ENCODE data around the gene TMEM9. TPM values are rescaled to one million over a fixed set of nuclear protein-coding genes. Genes with fewer than 3 reads are reported as not detected.

TMEM9 gene
- total RNA-seq, 1 donor from 2014 or later = 13.2 TPM

DNA sequence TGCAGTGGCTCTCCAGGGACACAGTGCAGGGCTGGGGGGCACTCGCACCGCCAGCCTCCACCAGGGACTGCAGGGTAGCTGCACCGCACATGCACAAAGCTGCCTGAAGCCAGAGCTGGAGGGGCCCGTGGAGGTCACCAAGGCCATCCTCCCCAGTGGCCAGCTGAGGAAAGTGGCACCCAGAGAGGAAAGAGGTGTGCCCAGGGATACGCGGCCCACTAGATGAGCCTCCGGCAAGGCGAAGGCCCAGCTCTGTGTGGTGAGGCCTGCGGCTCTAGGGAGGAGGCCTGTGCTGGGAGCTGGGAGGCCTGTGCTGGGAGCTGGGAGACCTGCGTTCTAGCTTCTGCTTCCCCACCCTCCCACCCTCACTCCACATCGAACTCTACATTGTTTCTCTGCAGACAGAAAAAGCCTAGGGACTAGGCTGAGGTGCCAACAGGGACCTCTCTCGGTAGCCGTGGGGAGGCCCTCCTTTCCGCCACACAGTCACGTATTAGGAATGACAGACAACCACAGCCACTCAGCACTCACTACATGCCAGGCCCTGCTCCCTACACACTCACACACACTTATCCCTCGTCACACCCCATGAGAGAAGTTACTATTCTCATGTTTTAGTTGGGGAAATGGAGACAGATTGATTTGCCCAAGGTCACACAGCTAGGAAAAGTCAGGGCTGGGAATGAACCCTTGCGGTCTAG, 26.4 kb downstream of the TMEM9 start:
- H3K9me3 Mint-ChIP-seq = no peaks in the 10 kb centered on the region
- no peak for DNase-seq (ENCODE audit: low spot score)
- no peaks in the 10 kb centered on the region for H3K36me3 Mint-ChIP-seq (ENCODE audit: low read depth)
- H3K27me3 Mint-ChIP-seq (ENCODE audit: insufficient read depth) = peaks cover 11% of the 10 kb centered on the region
- intact Hi-C loops (cut with micrococcal nuclease) = no loop called here
- H3K27ac Mint-ChIP-seq = no peak overlapping the region
- no peaks in the 10 kb centered on the region for H3K4me1 Mint-ChIP-seq (ENCODE audit: low read depth)
- no peak overlapping the region for H3K4me3 Mint-ChIP-seq

DNA sequence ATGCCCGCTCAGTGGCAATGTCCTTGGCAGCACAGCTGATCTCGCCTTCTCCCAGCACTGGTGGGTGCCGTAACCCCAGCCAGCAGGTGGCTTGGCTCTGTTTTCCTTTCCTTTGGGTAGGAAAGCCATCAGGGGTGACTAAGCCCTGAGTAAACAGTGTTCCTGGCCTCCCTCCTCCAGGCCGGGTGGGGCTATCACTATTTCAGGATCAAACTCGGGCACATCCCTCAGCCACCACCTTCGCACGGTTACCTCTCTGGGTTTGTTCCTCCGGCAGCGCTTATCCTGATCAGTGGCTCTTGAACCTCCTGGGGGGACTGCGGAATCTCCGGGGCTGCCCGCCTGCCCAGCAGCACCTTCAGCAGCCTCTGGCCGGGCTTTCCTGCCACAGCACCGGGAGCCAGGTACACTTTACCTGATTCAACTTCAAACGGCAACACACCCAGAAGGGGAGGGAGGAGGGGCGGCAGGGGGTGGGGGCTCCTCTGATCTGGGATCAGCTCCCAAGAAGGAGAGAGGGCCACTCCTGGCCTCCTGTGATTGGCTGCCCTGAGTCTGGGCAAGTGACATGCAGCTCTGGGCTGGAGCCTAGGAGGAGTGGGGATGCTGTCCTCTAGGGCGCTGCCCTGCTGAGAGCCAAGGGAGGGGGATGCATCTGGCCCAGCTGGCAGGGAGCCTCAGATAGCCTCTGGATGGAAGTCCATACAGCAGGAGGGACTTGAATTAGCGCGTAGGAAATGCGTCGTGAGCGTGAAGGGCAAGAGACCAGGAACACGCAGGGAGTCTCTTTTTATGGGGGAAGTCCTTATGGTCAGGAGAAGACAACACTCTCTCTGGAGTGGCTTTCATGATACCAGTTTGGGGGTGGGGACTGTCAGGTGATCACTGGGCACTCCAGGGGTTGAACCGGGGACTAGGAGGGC, 27.2 kb downstream of the TMEM9 start, which contains the start of gene ASCL5:
TSS of gene ASCL5 (minus strand) at position 353 of the 923 bp plus-strand sequence. CDS start 11,812 bp downstream, outside the sequence.
- intact Hi-C loops (cut with micrococcal nuclease) = no loop called here
- no peaks in the 10 kb centered on the region for H3K9me3 Mint-ChIP-seq
- H3K27ac Mint-ChIP-seq = no peak within 1 kb of the TSS
- no peaks in the 10 kb centered on the region for H3K36me3 Mint-ChIP-seq (ENCODE audit: low read depth)
- H3K4me1 Mint-ChIP-seq (ENCODE audit: low read depth) = no peaks in the 10 kb centered on the region
- H3K27me3 Mint-ChIP-seq (ENCODE audit: insufficient read depth) = peaks cover 15% of the 10 kb centered on the region
- H3K4me3 Mint-ChIP-seq = no peak within 1 kb of the TSS
- DNase-seq (ENCODE audit: low spot score) = no peak

DNA sequence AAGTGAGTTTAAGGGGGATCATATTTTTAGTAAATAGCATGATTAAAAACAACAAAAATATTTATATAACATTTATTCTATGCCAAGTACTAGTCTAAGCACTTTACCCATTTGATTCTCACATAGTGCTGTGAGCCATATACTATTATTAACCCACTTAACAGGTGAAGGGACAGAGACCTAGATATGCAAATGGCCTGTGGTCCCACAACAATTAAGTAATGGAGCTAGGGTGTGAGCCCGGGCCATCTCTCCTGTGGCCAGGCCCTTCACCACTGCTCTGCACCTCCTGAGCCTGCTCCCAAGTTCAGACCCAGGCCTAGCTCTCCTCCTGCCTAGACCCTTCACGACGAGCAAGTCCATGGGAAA, 27.8 kb downstream of the TMEM9 start:
- intact Hi-C loops (cut with micrococcal nuclease) = no loop called here

DNA sequence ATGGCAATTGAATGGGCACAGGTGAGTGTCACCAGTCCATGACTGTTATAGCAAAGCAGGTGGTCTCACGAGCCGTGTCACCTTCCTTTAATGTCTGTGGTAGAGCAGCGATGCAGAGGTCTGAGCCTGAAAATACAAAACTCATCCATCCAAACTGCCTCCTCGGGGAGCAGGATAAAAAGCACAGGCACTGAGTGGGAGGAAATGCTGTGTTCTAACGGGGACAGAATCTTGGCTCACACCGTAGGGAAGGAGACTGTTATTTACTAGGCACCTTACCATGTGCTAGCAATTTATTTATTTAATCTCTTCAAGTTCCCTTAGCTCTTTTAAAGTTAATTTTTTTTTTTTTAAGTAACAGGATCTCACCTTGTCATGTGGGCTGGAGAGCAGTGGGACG, 28.5 kb downstream of the TMEM9 start:
- H3K27ac Mint-ChIP-seq = no peak overlapping the region
- no peaks in the 10 kb centered on the region for H3K4me1 Mint-ChIP-seq (ENCODE audit: low read depth)

More for the DNA sequence above, 27.8 kb downstream of the TMEM9 start:
- no peaks in the 10 kb centered on the region for H3K4me1 Mint-ChIP-seq (ENCODE audit: low read depth)
- H3K4me3 Mint-ChIP-seq = no peak overlapping the region
- no peaks in the 10 kb centered on the region for H3K9me3 Mint-ChIP-seq
- H3K27me3 Mint-ChIP-seq (ENCODE audit: insufficient read depth) = peaks cover 21% of the 10 kb centered on the region
- no peak overlapping the region for H3K27ac Mint-ChIP-seq
- no peaks in the 10 kb centered on the region for H3K36me3 Mint-ChIP-seq (ENCODE audit: low read depth)
- no peak for DNase-seq (ENCODE audit: low spot score)

DNA sequence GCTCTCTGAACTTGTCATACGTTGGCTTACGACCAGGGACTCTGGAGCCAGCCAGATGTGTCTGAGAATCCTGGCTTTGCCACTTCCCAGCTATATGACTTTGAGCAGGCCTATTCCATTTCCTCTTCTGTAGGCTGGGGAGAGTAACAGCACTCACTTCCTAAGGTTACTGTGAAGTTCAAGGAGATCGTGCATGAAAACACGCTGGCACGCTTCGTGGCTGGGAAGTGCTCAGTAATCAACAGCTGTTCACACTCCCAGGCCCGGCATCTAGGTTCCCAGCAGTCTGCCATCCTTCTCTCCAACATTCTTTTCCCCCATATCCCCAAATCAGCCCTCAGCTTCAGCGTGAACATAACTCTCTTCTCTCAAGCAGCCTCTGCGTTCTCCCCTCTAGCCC, 29.3 kb downstream of the TMEM9 start:
- intact Hi-C loops (cut with micrococcal nuclease) = no loop called here
- no peaks in the 10 kb centered on the region for H3K4me1 Mint-ChIP-seq (ENCODE audit: low read depth)
- H3K27me3 Mint-ChIP-seq (ENCODE audit: insufficient read depth) = peaks cover 25% of the 10 kb centered on the region

More for the DNA sequence above, 28.5 kb downstream of the TMEM9 start:
- Mint-ChIP-seq H3K4me3 (no peak overlapping the region), H3K27me3 (ENCODE audit: insufficient read depth) (peaks cover 24% of the 10 kb centered on the region), H3K9me3 (no peaks in the 10 kb centered on the region), H3K36me3 (ENCODE audit: low read depth) (no peaks in the 10 kb centered on the region)
- intact Hi-C loops (cut with micrococcal nuclease) = no loop called here
- no peak for DNase-seq (ENCODE audit: low spot score)

DNA sequence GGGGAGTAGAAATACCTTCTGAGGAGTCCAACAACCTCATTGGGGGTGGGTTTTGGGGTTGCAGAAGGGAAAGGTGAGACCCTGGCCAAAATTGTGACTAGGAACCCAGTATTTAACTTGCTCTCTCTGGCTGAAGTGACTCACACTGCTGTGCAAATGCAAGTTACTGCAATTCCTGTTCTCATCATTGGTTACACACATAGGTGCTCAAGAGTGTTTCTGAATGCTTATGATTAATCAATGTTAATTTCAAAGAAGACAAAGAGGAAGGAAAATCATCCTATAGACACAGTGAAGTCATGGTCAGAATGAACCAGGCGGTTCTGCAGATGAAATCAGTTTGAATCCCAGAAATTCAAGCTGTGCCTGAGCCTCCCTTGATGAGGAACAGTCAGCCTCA, 30.4 kb downstream of the TMEM9 start:
- no peak for DNase-seq (ENCODE audit: low spot score)
- H3K27ac Mint-ChIP-seq = no peak overlapping the region
- no peaks in the 10 kb centered on the region for H3K36me3 Mint-ChIP-seq (ENCODE audit: low read depth)
- no peaks in the 10 kb centered on the region for H3K4me1 Mint-ChIP-seq (ENCODE audit: low read depth)
- H3K9me3 Mint-ChIP-seq = no peaks in the 10 kb centered on the region
- intact Hi-C loops (cut with micrococcal nuclease) = no loop called here
- H3K4me3 Mint-ChIP-seq = no peak overlapping the region
- H3K27me3 Mint-ChIP-seq (ENCODE audit: insufficient read depth) = peaks cover 28% of the 10 kb centered on the region

More for the DNA sequence above, 29.3 kb downstream of the TMEM9 start:
- H3K9me3 Mint-ChIP-seq = no peaks in the 10 kb centered on the region
- H3K27ac Mint-ChIP-seq = no peak overlapping the region
- no peak for DNase-seq (ENCODE audit: low spot score)
- H3K36me3 Mint-ChIP-seq (ENCODE audit: low read depth) = no peaks in the 10 kb centered on the region
- no peak overlapping the region for H3K4me3 Mint-ChIP-seq

DNA sequence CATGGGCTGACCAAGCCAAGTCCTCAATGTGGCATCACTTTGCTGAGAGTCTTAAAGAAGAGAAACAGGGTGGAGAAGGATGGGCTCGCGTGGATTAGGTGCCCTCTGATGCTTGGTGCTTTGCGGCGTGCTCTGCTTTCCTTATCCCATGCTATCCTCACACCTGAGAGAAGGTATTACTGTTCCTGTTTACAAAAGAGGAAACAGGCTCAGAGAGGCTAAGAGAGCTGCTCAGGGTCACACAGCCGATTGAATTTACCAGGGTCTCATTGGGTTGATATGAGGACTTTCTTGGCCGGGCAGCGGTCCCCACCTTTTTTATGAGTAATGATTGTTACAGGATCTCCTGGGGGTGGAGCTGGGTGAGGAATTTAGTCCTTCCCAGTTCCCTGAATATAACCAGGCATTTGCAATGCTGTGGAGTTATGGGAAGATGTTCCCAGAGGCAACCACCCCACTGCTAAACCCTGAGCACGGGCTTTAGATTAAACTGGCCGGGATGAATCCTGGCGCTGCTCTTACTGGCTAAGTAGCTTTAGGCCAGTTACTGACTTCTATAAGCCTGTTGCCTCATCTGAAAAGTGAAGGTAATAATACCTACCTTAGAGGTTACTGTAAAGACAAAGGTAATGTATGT, 31.8 kb downstream of the TMEM9 start:
- H3K36me3 Mint-ChIP-seq (ENCODE audit: low read depth) = no peaks in the 10 kb centered on the region
- peaks cover 35% of the 10 kb centered on the region for H3K27me3 Mint-ChIP-seq (ENCODE audit: insufficient read depth)
- intact Hi-C loops (cut with micrococcal nuclease) = no loop called here
- DNase-seq (ENCODE audit: low spot score) = no peak
- no peaks in the 10 kb centered on the region for H3K9me3 Mint-ChIP-seq
- H3K4me3 Mint-ChIP-seq = no peak overlapping the region
- H3K27ac Mint-ChIP-seq = no peak overlapping the region
- H3K4me1 Mint-ChIP-seq (ENCODE audit: low read depth) = no peaks in the 10 kb centered on the region

DNA sequence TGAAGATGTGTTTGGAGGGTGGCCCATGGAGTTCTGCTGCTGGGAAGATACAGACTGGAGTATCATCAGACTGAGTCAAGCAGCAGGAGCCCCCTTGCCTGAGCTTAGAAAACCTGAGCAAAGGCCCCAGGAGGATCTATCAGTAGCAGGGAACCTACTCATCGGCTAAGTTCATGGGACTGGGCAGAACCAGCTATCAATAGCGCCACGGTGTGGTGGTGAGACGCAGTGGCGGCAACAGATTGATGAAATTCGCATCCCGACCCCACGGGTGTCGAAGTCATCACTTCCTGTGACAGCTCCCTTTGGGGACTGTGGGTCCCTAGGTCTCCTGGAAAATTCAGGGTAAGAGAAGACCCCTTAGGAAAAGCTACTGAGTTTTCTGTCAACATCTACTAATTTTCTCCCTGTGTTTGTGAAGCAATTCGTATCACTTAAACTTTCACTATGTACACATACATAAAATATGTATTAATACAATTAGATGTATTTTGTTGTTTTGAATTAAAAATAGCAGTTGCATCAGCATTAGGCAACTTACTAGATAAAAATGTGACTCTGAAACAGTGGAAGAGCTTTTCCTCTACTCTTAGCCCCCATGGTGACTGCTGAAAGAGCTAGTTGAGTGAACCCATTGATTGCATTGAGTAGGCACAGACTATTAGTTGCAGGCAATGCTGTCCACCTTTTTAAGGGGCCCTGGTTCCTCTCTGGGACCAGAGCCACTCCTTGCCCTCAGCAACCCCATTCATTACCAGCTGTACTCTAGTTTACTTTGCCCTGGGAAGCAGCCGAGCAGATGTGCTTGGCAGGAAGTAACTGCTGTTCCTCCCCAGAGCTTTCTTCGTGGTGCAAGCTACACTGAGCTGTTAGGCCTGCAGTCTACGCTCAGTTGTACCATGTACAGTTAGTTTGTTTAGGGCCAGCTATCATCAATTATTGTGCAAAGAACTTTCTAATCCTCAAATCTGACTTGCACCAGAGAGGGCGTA, 34.8 kb downstream of the TMEM9 start:
- Mint-ChIP-seq H3K4me3 (no peak overlapping the region), H3K4me1 (ENCODE audit: low read depth) (no peaks in the 10 kb centered on the region), H3K9me3 (no peaks in the 10 kb centered on the region), H3K27ac (no peak overlapping the region), H3K36me3 (ENCODE audit: low read depth) (no peaks in the 10 kb centered on the region), H3K27me3 (ENCODE audit: insufficient read depth) (peaks cover 49% of the 10 kb centered on the region)
- intact Hi-C loops (cut with micrococcal nuclease) = loop anchor here (1.0 to 10.0 kb wide), 2 partner anchors 33 to 565 kb away; no protein-coding TSS in a partner anchor
- DNase-seq (ENCODE audit: low spot score) = no peak

GRCh38 chr1:201116091-201116490, 38.2 kb downstream of the TMEM9 start:
- peaks cover 38% of the 10 kb centered on the region for H3K27me3 Mint-ChIP-seq (ENCODE audit: insufficient read depth)
- H3K27ac Mint-ChIP-seq = no peak overlapping the region
- H3K4me3 Mint-ChIP-seq = no peak overlapping the region
- no peaks in the 10 kb centered on the region for H3K4me1 Mint-ChIP-seq (ENCODE audit: low read depth)
- intact Hi-C loops (cut with micrococcal nuclease) = loop anchor here (10.0 kb wide), 1 partner anchor 561 kb away; no protein-coding TSS in a partner anchor
- H3K36me3 Mint-ChIP-seq (ENCODE audit: low read depth) = no peaks in the 10 kb centered on the region
- no peak for DNase-seq (ENCODE audit: low spot score)
- no peaks in the 10 kb centered on the region for H3K9me3 Mint-ChIP-seq

DNA sequence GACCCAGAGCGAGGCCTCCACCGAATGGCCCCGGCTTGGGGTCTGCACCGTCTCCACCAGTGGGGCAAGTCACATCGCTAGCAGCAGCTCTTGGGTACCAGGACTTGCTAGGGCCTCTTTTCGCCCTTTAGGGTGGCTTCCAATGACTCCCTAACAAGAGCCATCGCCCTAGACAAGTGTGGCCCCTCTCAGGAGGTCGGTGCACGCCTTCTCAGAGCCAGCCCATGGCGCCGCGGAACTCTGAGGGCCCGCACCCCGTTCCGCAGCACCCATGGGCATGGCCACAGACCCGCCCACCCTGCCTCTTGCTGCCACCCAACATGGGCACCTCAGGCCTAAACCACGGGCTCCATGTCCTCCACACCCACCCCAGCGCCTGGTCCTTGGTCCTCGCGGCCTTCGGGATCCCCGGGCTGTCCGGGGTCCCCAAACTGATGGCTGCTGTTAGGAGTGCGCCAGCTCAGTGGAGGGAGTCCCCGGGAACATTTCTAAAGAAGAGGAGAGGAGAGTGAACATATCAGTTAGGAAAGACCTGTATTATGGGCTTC, 38.8 kb downstream of the TMEM9 start:
- H3K27ac Mint-ChIP-seq = no peak overlapping the region
- intact Hi-C loops (cut with micrococcal nuclease) = loop anchor here (10.0 kb wide), 1 partner anchor 561 kb away; no protein-coding TSS in a partner anchor
- DNase-seq (ENCODE audit: low spot score) = no peak

DNA sequence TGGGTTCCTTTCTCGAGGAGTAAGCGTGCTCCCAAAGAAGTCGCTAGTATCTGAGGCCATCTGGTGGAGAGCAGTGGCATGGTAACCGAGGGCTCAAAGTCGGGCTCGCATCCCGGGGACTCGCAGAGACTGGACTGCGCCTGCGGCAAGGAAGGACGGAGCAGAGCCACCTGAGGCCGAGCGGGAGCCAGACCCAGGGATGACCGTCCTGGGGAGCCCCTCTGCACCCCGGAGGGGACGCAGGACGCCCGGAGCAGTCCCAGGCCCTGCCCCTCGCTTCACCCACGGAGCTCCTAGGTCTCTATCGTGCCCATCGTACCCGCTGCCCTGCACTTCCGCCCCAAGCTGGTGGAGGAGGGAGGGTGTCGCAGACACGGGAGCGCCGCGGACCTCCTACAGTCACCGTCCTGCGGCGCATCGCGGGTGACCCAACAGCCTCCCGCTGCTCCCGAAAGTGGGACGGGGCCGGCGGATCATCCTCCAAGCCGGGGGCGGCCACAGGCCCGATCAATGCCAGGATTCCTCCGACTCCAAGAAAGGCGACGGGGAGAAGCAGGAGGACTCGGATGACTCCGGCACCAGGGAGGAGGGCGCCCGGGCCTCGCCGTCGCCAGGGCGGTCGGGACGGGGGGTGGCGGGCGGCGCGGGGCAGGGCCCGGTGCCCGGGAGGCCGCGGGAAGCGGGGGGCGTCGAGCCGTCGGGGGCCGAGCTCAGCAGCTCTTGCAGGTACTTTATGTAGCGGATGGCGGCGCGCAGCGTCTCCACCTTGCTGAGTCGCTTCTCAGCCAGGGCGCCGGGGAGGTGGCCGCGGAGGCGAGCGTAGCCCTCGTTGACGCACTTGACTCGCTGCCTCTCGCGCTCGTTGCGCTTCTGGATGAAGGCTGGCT, 39.8 kb downstream of the TMEM9 start:
- intact Hi-C loops (cut with micrococcal nuclease) = loop anchor here (1.0 to 10.0 kb wide), 7 partner anchors 28 to 560 kb away; partner anchors contain the start of genes KIF14 and TMEM9
- Mint-ChIP-seq H3K27ac (peak overlapping the region; percentile 48), H3K4me1 (ENCODE audit: low read depth) (no peaks in the 10 kb centered on the region), H3K9me3 (no peaks in the 10 kb centered on the region), H3K27me3 (ENCODE audit: insufficient read depth) (peaks cover 35% of the 10 kb centered on the region), H3K4me3 (peak overlapping the region; percentile 85), H3K36me3 (ENCODE audit: low read depth) (no peaks in the 10 kb centered on the region)
- peak; percentile 57 for DNase-seq (ENCODE audit: low spot score)

More for the DNA sequence above, 38.8 kb downstream of the TMEM9 start:
- Mint-ChIP-seq H3K4me1 (ENCODE audit: low read depth) (no peaks in the 10 kb centered on the region), H3K9me3 (no peaks in the 10 kb centered on the region), H3K4me3 (no peak overlapping the region), H3K36me3 (ENCODE audit: low read depth) (no peaks in the 10 kb centered on the region), H3K27me3 (ENCODE audit: insufficient read depth) (peaks cover 38% of the 10 kb centered on the region)
